Body of pancreas (tissue), 4 donors: ENCODE measurements around the gene TBC1D32. TPM values are rescaled to one million over a fixed set of nuclear protein-coding genes. Genes with fewer than 3 reads are reported as not detected.
"Not testable (repeated sequence)": the region's sequence is repeated elsewhere in the genome, so short reads cannot be mapped to it uniquely, and the experiment has no call there.

Experiments used
- ATAC-seq: fragments of 150-250 bp; one replicate; pipeline ENCODE4 v1.9.1; 2016
- DNase-seq, 4 donors: peaks; one replicate each; pipeline ENCODE4 v3.0.0-alpha.2; 2019
- H3K27ac ChIP-seq, 4 donors: fragments of 200-600 bp; sonication (generic); 1 replicate in 3 of 4; 2 replicates in 1 of 4; pipeline versions ENCODE4 v1.5.1 to v1.6.1; 2016 to 2019; ENCODE audit warnings: mild to moderate bottlenecking in 1 of 4, mixed read lengths in 1 of 4, moderate library complexity in 1 of 4
- H3K27me3 ChIP-seq, 2 donors: fragments of 200-600 bp; sonication (generic); one replicate each; pipeline ENCODE4 v1.6.0; 2016; ENCODE audit warnings: mild to moderate bottlenecking in 1 of 2
- H3K36me3 ChIP-seq, 2 donors: fragments of 200-600 bp; sonication (generic); replicated peaks in 1 of 2; 2 replicates each; pipeline ENCODE4 v1.5.1; 2016; ENCODE audit warnings: low read depth in 2 of 2; ENCODE audit not compliant: insufficient read depth in 1 of 2
- H3K4me1 ChIP-seq: fragments of 200-600 bp; sonication (generic); one replicate; pipeline ENCODE4 v1.6.0; 2016
- H3K4me3 ChIP-seq, 2 donors: fragments of 200-600 bp; sonication (generic); 1 replicate in 1 of 2; 2 replicates in 1 of 2; pipeline ENCODE4 v1.5.1; 2016 to 2019
- H3K9me3 ChIP-seq, 3 donors: fragments of 200-600 bp; sonication (generic); 1 replicate in 2 of 3; 2 replicates in 1 of 3; pipeline ENCODE4 v1.5.1; 2016
- POLR2A ChIP-seq, 3 donors: fragments of 450-650 bp; IDR thresholded peaks; one replicate each; pipeline ENCODE4 v1.6.1; 2016; ENCODE audit warnings: antibody characterized with exemption in 3 of 3, mild to moderate bottlenecking in 2 of 3
- WGBS, 2 donors: methylation state at CpG; one replicate each; pipeline ENCODE4 v1.1.5; 2017; 5-methylcytosine and 5-hydroxymethylcytosine counted together
- intact Hi-C: fragments of 100-400 bp; cut with DNase I; formaldehyde crosslinking; loops from one replicate; pipeline ENCODE4 v1.15.1; 2023
- total RNA-seq, 2 donors: library from RNA; depleted of rRNA; stranded (reverse); fragments of >200 nt; gene quantifications; one replicate each; pipeline ENCODE4 v1.1.0, GENCODE V29; 2016
- TF ChIP-seq, protein P1 (sequence below), 7 experiments: fragments of 450-650 bp in 4 of 7; fragments of 200-600 bp in 3 of 7; sonication (generic) in 3 of 7; IDR thresholded peaks; one replicate each; pipeline ENCODE4 v1.5.1; 2016 to 2019; ENCODE audit warnings: antibody characterized with exemption in 7 of 7

Gene TBC1D32
- total RNA-seq, 2 donors from 2014 or later: 11.4 to 14.5 TPM

DNA sequence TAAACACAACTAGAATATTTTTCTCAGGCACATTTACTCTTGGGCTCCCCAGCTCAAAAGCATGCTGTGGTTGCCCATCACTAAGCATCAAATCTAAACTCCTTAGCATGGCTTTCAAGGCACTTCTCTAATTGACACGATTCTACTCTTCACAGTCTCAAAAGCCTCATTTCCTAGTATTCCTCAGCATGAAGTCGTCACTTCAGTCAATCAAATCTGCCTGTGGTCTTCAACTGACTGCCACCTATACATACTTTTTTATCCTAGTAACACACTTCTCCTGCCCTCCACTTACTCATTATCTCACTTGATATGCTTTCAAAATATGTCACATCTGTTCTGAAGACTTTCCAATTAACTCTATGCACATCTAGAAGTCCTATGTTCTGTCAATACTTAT lies 110.3 kb downstream of the TBC1D32 start:
- 57 to 64% methylated on average over 2 of the region's 2 CpGs for WGBS, 2 donors

DNA sequence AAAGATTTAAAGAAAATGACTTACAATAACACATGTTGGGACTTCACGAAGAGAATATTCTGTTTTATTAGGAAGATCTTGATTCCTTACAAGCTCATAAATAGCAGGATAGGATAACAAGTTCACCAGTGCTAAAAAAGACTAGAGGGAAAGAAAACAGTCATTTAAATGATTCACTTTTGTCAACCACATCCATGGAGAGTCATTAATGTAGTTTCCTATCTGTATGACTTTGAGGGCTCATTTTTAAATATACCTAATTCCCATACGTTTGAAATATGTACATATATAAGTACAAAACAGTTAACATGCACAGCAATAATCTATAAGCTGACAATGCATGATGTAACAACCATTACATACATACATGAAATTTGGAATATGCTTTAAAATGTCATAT lies 111.1 kb downstream of the TBC1D32 start:
- 60 to 61% methylated on average over 2 of the region's 2 CpGs for WGBS, 2 donors
- ATAC-seq (no peak), DNase-seq (no peak)
- Histone ChIP-seq H3K27me3 (no peaks in the 10 kb centered on the region), H3K27ac (no peak overlapping the region), H3K4me1 (no peaks in the 10 kb centered on the region), H3K36me3 (no peaks in the 10 kb centered on the region), H3K9me3 (no peaks in the 10 kb centered on the region), H3K4me3 (no peak overlapping the region)
- intact Hi-C loops: no loop called here
- TF ChIP-seq, protein P1, sequence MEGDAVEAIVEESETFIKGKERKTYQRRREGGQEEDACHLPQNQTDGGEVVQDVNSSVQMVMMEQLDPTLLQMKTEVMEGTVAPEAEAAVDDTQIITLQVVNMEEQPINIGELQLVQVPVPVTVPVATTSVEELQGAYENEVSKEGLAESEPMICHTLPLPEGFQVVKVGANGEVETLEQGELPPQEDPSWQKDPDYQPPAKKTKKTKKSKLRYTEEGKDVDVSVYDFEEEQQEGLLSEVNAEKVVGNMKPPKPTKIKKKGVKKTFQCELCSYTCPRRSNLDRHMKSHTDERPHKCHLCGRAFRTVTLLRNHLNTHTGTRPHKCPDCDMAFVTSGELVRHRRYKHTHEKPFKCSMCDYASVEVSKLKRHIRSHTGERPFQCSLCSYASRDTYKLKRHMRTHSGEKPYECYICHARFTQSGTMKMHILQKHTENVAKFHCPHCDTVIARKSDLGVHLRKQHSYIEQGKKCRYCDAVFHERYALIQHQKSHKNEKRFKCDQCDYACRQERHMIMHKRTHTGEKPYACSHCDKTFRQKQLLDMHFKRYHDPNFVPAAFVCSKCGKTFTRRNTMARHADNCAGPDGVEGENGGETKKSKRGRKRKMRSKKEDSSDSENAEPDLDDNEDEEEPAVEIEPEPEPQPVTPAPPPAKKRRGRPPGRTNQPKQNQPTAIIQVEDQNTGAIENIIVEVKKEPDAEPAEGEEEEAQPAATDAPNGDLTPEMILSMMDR (IDR thresholded peaks at IDR 0.05): no peak
- TF ChIP-seq POLR2A (IDR thresholded peaks at IDR 0.05): no peak

More for the DNA sequence above, 110.3 kb downstream of the TBC1D32 start:
- TF ChIP-seq, protein P1 (IDR thresholded peaks at IDR 0.05): no peak
- no peak for TF ChIP-seq POLR2A (IDR thresholded peaks at IDR 0.05)
- DNase-seq (no peak), ATAC-seq (no peak)
- H3K9me3 ChIP-seq: no peaks in the 10 kb centered on the region
- no peak overlapping the region for H3K27ac ChIP-seq
- no peaks in the 10 kb centered on the region for H3K4me1 ChIP-seq
- H3K27me3 ChIP-seq: no peaks in the 10 kb centered on the region
- H3K36me3 ChIP-seq: no peaks in the 10 kb centered on the region
- intact Hi-C loops: no loop called here
- no peak overlapping the region for H3K4me3 ChIP-seq

DNA sequence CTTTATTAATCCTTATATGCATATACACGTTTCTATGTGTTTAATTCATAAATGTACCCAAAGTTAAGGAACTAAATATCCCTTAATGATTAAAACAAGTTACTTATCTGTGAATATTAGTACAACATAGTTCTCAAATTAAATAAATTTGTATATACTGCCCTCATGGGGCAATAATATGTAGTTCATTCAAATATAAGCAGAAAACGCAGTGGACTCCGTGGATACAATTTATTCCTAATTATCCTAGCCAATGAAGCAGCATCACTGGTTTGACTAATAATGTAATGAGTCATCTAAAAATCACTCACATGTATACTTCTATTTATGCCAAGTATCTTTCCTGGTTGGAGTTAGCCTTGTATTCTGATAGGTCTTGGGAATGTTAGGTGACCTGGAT lies 111.6 kb downstream of the TBC1D32 start:
- no peak for DNase-seq
- H3K4me3 ChIP-seq: no peak overlapping the region
- intact Hi-C loops: no loop called here
- ATAC-seq: no peak
- no peak overlapping the region for H3K27ac ChIP-seq
- TF ChIP-seq, protein P1 (IDR thresholded peaks at IDR 0.05): peak in 5 of 7 experiments; percentile 11 to 37 (median 25)
- TF ChIP-seq POLR2A (IDR thresholded peaks at IDR 0.05): no peak
- 15 to 16% methylated on average over 3 of the region's 3 CpGs for WGBS, 2 donors
- no peaks in the 10 kb centered on the region for H3K4me1 ChIP-seq
- no peaks in the 10 kb centered on the region for H3K9me3 ChIP-seq
- no peaks in the 10 kb centered on the region for H3K27me3 ChIP-seq
- H3K36me3 ChIP-seq: no peaks in the 10 kb centered on the region

DNA sequence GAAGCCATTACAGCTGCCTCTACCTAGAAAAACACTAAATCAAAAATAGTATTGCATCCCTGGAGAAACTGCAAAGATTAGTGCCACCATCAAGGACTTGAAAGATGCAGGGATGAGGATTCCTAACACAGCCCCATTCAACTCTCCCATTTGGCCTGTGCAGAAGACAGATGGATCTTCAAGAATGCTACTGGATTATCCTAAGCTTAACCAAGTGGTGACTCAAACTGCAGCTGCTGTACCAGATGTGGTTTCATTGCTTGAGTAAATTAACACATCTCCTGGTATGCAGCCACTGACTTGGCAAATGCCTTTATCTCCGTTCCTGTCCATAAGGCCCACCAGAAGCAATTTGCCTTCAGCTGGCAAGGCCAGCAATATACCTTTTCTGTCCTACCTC lies 117.4 kb downstream of the TBC1D32 start:
- Histone ChIP-seq H3K4me1 (no peaks in the 10 kb centered on the region), H3K27me3 (no peaks in the 10 kb centered on the region), H3K36me3 (no peaks in the 10 kb centered on the region), H3K4me3 (no peak overlapping the region), H3K27ac (no peak overlapping the region), H3K9me3 (no peaks in the 10 kb centered on the region)
- intact Hi-C loops: no loop called here
- TF ChIP-seq, protein P1 (IDR thresholded peaks at IDR 0.05): no peak
- TF ChIP-seq POLR2A (IDR thresholded peaks at IDR 0.05): no peak
- DNase-seq: no peak
- 89 to 100% methylated on average over 1 of the region's 1 CpG for WGBS, 2 donors
- no peak for ATAC-seq

DNA sequence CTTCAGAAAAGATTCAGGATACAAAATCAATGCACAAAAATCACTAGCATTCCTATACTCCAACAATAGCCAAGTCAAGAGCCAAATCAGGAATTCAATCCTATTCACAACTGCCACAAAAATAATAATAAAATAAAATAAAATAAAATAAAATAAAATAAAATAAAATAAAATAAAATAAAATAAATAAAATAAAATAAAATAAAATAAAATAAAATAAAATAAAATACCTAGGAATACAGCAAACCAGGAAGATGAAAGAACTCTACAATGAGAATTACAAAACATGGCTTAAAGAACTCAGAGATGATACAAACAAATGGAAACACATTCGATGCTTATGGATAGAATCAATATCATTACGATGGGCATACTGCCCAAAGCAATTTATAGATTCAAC lies 120.9 kb downstream of the TBC1D32 start:
- H3K36me3 ChIP-seq, intact Hi-C loops, DNase-seq, H3K4me1 ChIP-seq, H3K27me3 ChIP-seq, ATAC-seq, H3K4me3 ChIP-seq, H3K9me3 ChIP-seq, H3K27ac ChIP-seq: not testable (repeated sequence)
- 93 to 94% methylated on average over 2 of the region's 2 CpGs for WGBS, 2 donors
